Cortex of kidney (tissue), 1 donor: ENCODE data around the gene SFXN4.
"Not testable (repeated sequence)": the region's sequence is repeated elsewhere in the genome, so short reads cannot be mapped to it uniquely, and the experiment has no call there.

Experiments
- DNase-seq: peaks from one replicate; lab custom pipeline; 2025; lab: John Stamatoyannopoulos, UW

SFXN4 gene

DNA sequence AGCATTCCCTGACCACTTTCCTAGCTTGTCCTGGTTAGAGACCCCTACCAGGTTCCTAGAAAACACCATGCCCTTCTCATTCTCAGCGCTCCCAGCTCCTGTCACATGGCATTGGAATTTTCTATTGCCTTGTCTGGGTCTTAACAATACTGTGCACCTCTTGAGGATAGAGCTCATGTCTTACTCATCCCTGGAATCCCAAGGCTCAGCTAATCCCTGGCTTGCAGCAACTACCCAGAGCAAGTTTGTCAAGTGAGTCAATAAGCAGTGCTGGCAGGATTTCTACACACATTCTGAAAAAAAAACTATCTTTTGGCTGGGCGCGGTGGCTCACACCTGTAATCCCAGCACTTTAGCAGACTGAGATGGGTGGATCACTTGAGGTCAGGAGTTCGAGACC lies 24.8 kb upstream of the SFXN4 start:
- DNase-seq: no peak

DNA sequence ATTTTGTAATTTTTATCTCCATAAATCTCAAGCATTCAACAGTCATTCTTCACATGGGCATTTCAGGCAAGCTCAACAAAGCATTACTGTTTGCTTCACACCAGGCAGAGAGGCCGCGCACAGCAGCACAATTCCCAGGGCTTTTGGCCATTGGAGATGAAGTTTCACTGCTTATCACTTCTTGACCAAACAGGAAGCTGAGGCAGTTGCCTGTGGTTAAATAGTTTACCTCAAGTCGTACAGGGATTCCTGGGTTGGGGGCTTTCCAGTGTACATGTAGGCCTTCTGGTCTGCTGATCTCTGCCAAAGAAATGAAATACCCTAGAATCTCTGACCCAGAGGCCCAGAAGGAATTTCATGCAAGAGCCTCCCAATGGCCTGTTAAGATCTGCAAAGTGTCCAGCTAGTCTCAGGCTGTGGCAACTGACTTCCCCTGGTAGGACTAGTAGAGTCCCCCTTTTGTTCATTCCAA lies 24.3 kb upstream of the SFXN4 start:
- no peak for DNase-seq

DNA sequence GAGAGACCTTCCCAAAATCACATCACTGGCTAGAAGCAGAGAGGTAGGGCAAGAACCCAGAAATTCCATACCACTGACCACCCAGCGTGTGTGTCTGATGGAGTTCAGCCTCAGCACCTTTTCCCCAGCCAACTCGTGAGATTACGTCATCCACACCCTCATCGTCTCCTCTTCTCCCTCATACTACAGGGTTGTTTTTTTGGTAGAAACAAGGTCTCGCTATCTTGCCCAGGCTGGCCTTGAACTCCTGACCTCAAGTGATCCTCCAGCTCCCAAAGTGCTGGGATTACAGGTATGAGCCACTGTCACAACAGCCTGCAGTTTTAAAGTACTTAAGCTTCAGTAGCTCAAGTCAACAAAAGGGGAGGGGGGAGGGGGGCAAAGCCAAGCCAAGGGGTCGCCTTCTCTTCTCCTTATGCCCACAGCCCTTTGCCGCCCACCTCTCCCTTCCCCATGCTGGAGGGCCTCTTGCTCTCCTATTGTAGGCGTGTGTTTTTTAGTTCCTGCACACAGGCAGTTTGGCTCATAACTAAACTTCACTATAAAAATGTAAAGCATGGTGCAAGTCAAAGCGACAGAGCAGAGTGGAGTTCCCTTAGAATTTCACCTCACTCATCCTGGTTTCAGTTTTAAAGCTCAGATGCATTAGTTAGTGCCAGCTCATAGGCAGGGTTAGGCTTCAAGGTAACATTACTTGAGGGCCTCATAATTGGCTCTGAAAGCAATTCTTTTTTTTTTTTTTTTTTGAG lies 18.3 kb upstream of the SFXN4 start:
- DNase-seq: no peak

DNA sequence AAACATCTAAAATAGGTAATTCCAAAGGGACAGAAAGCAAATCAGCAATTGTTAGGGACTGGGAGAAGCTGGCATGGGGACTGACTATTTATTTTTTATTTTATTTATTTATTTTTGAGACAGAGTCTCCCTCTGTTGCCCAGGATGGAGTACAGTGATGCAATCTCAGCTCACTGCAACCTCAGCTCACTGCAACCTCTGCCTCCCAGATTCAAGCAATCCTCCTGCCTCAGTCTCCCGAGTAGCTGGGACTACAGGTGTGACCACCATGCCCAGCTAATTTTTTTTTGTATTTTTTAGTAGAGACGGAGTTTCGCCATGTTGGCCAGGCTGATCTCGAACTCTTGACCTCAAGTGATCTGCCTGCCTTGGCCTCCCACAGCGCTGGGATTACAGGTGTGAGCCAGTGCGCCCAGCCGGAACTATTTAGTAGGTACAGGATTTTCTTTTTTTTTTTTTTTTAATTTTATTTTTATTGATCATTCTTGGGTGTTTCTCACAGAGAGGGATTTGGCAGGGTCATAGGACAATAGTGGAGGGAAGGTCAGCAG lies 15.4 kb upstream of the SFXN4 start:
- not testable (repeated sequence) for DNase-seq

DNA sequence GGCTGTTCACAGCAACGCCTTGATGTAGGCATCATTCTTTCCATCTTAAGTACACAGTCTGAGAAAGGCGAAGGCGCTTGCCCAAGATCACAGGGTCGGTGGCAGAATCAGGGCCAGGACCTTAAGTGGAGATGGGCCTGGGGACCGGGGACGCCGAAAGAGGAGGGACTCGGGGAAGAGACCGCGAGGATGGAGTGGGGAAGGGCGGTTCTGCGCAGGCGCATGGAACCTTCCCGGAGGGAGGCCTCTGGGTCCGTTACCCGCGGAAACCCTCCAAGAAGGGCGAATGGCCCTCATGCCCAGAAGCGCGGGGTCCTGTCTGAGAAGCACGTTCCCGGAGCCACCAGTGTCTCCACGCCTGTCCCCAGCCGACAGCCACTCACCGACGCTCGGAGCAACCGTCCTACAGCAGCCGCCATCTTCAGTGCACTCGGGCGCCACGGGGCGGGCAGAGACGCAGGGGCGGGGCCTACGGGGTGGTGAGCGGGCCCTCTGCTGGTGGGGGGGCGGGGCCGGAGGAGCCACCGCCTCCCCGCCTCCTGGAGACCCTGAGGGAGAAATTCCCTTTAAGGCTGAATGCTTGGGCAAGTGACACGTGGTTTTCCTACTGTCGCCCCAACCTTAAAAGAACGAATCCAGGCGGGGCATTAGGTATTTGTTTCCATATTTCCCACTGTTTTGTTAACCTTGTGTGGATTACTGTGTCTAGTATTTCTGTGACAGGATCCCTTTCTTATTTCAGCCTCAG lies 13.0 kb upstream of the SFXN4 start, which contains the start of gene PRDX3:
Gene PRDX3 (minus strand): TSS at position 441 of the 748 bp plus-strand sequence. CDS start 22 bp downstream, at position 419.
- DNase-seq: no peak

DNA sequence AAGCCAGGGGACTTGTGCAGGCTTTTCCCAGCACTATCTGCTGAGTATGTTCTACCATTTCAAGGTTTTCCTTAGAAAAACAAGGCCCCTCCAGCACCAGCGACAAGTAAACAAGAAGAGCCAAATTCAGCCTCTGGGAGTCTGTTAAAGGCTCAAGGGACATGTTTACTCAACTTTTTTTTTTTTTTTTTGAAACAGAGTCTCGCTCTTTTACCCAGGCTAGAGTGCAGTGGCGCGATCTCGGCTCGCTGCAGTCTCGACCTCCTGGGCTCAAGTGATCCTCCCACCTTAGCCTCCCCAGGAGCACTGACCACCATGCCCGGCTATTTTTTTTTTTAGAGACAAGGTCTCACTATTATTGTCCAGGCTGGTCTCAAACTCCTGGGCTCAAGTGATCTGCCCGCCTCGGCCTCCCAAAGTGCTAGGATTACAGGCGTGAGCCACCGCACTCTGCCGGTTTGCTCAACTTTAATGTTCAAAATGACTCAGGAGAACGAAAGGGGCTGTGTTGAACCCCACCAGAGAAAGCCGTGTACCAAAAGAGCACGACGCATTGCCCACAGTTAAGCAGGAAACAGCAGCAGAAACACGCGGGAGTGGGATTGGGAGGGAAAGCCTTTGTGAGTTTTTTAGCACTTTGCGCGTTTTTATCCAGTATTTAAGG lies 12.3 kb upstream of the SFXN4 start:
- DNase-seq: no peak

DNA sequence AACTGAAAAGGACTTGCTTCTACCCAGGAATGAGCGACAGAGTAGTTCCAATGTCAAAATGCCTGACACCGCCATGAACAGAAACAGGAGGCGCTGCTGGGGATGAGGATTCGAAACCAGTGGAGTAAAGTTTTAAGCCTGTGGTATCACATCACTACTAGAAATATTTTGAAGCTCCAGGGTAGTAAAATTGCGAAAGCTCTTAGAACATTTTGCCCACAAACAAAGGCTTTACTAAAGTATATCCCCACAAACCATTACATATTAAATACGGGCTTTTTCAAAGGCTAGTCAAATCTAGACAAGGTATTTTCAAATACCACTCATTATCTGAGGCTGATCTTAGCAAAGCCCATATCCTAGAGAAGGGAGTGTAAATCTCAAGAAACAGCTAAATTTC lies 10.7 kb upstream of the SFXN4 start:
- no peak for DNase-seq

DNA sequence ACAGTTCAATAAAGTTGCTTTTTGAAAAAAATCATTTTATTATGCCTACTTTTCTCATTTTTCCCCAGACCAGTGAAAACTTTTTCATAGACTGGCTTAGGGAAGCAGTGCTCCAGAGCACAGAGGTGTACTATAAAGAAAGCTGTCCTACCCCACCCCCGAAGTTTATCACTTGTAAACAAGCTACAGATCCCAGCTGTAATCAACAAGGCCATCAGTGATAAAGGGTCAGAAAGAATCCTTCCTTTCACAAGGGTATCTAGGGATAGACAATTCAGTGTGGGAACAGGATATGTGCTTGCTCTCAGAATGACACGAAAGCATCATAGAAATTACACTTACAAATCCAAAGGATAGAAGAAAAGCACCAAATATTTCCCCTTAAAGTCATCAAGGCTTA lies 8.6 kb upstream of the SFXN4 start:
- no peak for DNase-seq

DNA sequence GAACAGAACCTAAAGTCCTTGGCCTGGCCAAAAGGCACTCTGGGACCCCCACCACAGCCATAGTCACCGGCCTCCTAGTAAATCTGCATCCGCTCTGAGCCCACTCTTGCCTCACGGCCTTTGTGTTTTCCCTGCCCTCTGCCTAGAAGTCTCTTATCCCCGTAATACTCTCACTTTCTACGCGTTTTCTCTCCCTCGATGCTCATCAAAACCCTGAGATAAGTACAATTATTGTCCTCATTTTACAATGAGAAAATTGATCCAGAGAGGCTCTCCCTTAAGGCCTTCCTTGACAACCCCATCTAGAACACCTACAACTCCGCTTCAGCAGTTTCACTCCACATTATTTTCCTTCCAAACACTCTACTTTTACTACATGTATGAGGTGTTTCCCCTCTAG lies 1.5 kb upstream of the SFXN4 start:
- DNase-seq: no peak

DNA sequence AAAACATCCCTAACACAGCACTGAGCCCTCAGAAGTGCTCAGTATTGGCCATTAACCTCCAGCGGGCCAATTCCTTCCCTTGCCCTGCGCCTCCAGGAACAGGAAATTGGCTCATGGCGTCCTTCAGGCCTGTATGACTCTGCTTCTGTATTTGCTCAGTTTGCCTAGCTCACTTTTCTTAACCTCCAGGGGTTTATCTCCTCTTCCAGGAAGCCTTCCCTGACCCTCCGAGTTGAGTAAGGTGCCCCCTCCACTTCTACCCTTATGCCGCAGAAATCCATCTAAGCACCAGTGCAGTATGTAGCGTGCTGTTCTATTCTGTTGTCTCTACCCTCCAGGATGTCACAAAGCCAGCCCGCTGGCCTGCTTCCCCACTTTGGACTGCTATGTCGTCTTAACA lies 1.1 kb upstream of the SFXN4 start:
- DNase-seq: no peak

DNA sequence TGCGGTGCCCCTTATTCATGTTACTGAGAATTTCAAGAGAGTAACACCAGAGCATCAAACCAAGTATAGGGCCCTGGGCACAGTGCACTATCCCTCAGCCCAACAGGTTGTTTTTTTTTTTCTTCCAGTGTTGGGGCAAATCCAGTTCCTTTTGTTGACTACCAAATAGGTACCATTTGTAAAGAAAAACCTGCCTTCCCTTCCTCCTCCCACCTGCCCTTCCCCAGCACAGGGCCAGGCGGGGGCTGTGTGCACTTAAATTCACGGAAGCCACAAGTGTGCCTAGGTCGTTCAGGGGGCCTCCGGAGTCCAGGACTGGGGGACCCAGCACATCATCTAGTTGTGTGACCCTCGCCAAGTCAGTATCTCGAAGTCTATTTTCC lies 595 bp upstream of the SFXN4 start:
- DNase-seq: no peak

DNA sequence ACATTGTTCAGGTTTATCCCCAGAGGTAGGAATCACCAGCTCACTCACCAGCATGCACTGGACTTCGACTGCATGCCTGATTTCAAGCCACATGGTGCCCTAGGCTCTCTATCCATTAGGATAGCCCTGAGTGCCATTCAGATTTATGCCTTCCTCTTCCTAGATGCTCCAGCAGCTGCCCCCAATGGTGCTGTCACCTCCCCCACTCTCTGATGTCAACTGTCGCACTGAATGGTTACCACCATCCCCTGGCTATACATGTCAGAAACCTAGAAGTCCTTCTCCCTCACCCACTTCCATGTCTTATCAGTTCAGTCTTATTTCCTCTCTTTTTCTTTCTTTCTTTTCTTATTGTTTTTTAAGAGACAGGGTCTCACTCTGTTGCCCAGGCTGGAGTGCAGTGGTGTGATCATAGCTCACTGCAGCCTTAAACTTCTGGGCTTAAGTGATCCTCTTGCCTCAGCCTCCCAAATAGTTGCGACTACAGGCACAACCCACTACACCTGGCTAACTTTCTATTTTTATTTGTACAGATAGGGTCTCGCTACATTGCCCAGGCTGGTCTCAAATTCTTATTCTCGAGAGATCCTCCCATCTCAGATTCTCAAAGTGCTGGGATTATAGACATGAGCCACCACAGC lies 2.9 kb downstream of the SFXN4 start:
- no peak for DNase-seq

DNA sequence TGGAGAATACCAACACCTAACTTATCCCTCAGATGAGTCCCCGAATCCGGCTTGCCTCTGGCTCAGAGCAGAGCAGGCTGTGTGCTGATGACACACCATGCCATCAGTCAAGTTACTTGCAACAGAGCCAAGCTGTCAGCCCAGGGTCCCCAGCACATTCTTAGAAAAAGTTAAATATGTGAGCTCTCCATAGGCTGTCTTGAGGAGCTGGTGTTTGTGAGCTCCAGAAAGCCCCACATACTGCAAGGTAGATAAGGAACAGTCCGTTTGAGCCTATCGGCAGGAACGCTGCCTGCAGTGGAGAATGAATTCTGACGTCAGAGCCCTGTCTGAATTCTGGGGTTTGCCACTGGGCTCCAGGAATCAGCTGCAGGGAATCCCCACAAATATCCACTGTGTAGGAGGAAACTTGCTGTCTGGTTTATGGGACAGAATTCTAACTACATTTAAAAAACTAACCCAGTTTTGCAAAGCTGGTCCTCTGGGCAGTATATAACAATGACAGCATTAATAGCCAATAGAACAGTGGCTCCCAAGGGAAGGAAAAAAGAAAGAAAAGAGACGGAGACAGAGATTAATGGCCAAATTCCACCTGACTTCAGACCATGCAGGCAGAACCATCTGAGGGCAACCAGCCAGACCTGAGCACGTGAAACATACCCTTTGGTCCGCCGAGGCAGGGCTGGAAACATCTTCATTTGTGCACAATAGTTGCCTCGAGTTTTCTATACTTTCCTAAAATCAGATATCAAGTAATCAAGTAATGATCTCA lies 3.6 kb downstream of the SFXN4 start:
- no peak for DNase-seq

DNA sequence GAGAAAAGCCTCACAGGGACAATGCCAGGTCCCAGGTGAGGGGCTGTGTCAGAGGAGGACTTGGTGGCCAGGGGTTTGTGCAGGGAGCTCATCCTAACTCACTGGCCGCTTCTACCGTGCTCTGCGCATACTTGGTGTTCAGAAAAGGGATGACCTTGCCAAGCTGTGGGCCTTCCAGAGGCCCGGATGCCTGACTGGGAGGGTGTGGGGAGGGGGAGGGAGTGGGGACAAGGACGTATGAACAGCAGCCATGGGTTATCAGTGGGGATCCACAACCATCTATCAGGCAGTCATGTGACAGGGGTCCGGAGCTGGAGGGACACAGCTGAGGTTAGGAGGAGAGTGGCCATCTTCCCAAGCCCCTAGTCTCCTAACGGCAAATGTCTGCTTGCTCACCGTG lies 6.2 kb downstream of the SFXN4 start:
- DNase-seq: no peak

DNA sequence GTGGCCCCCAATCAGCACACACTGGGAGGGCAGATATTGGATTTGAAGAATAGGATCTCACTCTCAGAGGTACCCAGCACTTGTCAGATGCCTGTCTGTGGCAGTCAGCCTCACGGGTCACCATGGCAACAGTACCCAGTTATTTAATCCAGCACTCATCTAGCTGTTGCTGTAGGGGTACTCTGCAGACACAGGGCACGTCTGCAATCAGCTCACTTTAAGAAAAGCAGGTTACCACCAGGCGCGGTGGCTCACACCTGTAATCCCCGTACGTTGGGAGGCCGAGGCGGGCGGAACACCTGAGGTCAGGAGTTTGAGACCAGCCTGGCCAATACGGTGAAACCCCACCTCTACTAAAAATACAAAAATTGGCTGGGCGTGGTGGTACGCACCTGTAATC lies 11.9 kb downstream of the SFXN4 start:
- no peak for DNase-seq

DNA sequence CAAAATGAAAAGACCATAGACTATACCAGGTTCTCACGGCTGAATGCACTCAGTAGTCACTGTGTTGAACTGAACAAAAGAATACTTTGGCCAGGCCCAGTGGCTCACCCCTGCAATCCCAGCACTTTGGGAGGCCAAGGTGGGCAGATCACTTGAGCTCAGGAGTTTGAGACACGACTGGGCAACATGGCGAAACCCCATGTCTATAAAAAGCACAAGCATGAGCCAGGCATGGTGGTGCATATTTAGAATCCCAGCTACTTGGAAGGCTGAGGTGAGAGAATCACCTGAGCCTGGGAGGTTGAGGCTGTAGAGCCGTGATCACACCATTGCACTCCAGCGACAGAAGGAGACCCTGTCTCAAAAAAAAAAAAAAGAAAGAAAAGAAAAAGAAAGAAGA lies 12.5 kb downstream of the SFXN4 start:
- no peak for DNase-seq

DNA sequence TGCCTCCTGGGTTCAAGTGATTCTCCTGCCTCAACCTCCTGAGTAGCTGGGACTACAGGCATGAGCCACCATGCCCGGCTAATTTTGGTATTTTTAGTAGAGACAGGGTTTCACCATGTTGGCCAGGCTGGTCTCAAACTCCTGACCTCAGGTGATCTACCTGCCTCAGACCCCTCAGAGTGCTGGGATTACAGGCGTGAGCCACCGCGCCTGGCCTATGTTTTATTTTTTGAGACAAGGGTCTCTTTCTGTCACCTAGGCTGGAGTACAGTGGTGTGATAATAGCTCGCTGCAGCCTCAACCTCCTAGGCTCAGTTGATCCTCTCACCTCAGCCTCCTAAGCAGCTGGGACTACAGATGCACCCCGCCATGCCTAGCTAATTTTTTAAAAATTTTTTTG lies 13.9 kb downstream of the SFXN4 start:
- DNase-seq: not testable (repeated sequence)

DNA sequence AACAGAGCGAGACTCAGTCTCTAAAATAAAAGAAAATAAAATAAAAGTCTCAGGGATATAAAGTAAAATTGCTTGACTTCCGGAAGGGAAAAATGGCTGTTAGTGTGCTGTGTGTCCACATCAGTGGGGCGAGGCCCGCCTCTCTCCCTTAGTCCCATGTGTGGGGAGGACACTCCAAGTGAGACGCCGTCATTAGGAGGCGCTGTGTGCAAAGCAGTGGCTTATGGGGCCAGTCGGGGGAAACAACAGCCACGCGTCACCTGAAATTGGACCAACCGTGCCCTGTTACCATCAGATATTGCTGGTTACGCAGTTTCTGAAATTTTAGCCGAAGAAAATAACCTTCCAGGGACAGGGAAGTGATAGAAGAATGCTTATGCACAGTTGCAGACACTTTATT lies 15.8 kb downstream of the SFXN4 start:
- no peak for DNase-seq

DNA sequence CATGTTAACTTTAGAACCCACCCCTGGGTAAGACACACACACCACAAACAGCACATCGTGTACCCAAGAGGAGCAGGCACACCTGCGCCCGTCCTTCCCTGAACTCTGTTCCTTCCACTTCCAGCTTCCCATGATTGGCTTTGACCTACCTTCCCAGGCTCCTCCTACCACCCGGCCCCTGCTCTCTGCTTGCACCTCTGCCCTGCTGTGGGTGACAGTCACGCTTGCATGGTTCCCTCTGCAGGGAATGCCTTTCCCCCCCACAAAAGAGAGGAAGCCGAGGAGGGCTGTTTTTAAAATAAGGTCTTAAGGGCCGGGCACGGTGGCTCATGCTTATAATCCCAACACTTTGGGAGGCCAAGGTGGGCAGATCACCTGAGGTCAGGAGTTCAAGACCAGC lies 16.4 kb downstream of the SFXN4 start:
- DNase-seq: no peak

DNA sequence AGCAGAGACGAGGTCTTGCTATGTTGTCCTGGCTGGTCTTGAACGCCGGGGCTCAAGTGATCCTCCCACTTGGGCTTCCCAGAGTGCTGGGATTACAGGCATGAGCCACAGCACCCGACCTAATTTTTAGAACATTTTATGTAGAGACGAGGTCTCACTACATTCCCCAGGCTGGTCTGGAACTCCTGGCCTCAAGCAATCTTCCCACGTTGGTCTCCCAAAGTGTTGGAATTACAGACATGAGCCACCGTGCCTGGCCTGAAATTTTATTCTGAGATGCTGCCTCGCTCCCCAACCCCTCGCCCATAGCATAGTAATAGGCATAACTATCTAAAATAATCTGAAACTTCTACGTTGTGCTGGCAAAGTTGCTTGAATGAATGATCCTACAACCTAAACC lies 21.9 kb downstream of the SFXN4 start:
- no peak for DNase-seq

DNA sequence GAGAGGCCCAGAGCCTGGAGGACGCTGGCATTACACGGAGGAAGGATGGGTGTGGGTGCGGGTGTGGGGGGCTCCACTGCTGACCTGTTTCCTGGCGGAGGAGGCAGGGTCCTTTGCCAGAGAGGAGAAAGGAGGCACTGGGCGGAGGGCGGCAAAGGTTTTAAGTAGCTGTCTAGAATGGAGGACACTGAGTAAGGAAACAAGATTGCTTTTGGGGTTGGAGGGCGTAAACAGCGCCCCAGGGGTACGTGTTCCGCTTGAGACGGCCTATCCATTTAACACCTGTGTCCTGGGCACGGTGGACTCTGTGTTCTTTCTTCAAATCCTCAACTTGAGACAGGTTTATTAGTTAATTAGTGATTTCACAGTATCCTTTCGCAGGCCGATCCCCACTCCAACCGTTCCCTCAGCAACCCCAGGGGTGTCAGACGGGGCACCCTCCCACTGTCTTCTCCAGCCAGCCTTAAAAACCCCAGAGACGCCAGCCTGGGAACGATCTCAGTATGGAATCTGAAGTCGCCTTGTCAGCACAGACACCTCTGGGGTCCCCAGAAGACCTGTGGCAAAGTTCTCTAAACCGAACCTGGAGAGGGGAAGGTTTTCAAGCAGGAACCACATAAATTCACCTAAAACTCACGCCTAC lies 24.8 kb downstream of the SFXN4 start:
- DNase-seq: no peak
